HEK293T (cell line): ENCODE results near the gene HELB.

ENCODE experiments used
- CTCF ChIA-PET: fragments of 350-600 bp; formaldehyde crosslinking; extraction: SDS; loops from one replicate; lab custom pipeline; 2021; ENCODE audit warnings: antibody characterized with exemption, inconsistent platforms; lab: Yijun Ruan, JAX
- POLR2A ChIA-PET: fragments of 350-600 bp; formaldehyde crosslinking; extraction: SDS; loops from one replicate; lab custom pipeline; 2020; ENCODE audit warnings: antibody characterized with exemption, inconsistent platforms; lab: Yijun Ruan, JAX
- DNase-seq: peaks from one replicate; pipeline ENCODE4 v3.0.0; 2012; ENCODE audit warnings: mixed read lengths; ENCODE audit errors: extremely low spot score
- ARNT ChIP-seq: fragments of 450-650 bp; IDR thresholded peaks from 2 replicates; pipeline ENCODE4 v1.6.1; 2017; ENCODE audit warnings: mild to moderate bottlenecking
- BHLHE40 ChIP-seq: fragments of 450-650 bp; IDR thresholded peaks from 2 replicates; pipeline ENCODE4 v1.6.1; 2016; ENCODE audit warnings: mild to moderate bottlenecking, moderate library complexity, borderline replicate concordance
- CTBP1 ChIP-seq: fragments of 450-650 bp; IDR thresholded peaks from 2 replicates; pipeline ENCODE4 v1.6.1; 2016; ENCODE audit warnings: borderline replicate concordance
- ELF4 ChIP-seq: fragments of 450-650 bp; IDR thresholded peaks from 2 replicates; pipeline ENCODE4 v1.6.1; 2017; ENCODE audit warnings: antibody characterized with exemption
- FOXA1 ChIP-seq: fragments of 450-650 bp; IDR thresholded peaks from 2 replicates; pipeline ENCODE4 v1.6.1; 2016; ENCODE audit warnings: mild to moderate bottlenecking
- FOXK2 ChIP-seq: fragments of 450-650 bp; IDR thresholded peaks from 2 replicates; pipeline ENCODE4 v1.6.1; 2016; ENCODE audit warnings: mild to moderate bottlenecking
- FOXM1 ChIP-seq: fragments of 450-650 bp; IDR thresholded peaks from 2 replicates; pipeline ENCODE4 v1.6.1; 2017; ENCODE audit warnings: mild to moderate bottlenecking, borderline replicate concordance
- HDGF ChIP-seq: fragments of 450-650 bp; IDR thresholded peaks from 2 replicates; pipeline ENCODE4 v1.6.1; 2017; ENCODE audit warnings: antibody characterized with exemption, borderline replicate concordance
- L3MBTL2 ChIP-seq: fragments of 450-650 bp; conservative IDR thresholded peaks from 2 replicates; pipeline ENCODE4 v1.6.1; 2016; ENCODE audit warnings: mild to moderate bottlenecking
- LEF1 ChIP-seq: fragments of 450-650 bp; IDR thresholded peaks from 2 replicates; pipeline ENCODE4 v1.6.1; 2017; ENCODE audit warnings: mild to moderate bottlenecking, borderline replicate concordance
- NFRKB ChIP-seq: fragments of 450-650 bp; IDR thresholded peaks from 2 replicates; pipeline ENCODE4 v1.6.1; 2016; ENCODE audit warnings: mild to moderate bottlenecking, moderate library complexity
- SP1 ChIP-seq: fragments of 450-650 bp; IDR thresholded peaks from 2 replicates; pipeline ENCODE4 v1.6.1; 2017
- SUZ12 ChIP-seq: fragments of 450-650 bp; IDR thresholded peaks from 2 replicates; pipeline ENCODE4 v1.6.1; 2016; ENCODE audit warnings: mild to moderate bottlenecking
- TARDBP ChIP-seq: fragments of 450-650 bp; IDR thresholded peaks from 2 replicates; pipeline ENCODE4 v1.6.1; 2016
- ZNF384 ChIP-seq: fragments of 450-650 bp; IDR thresholded peaks from 2 replicates; pipeline ENCODE4 v1.6.1; 2016
- TF ChIP-seq, protein P1 (sequence below): fragments of 450-650 bp; IDR thresholded peaks from 2 replicates; pipeline ENCODE4 v1.6.1; 2016

The HELB gene

DNA sequence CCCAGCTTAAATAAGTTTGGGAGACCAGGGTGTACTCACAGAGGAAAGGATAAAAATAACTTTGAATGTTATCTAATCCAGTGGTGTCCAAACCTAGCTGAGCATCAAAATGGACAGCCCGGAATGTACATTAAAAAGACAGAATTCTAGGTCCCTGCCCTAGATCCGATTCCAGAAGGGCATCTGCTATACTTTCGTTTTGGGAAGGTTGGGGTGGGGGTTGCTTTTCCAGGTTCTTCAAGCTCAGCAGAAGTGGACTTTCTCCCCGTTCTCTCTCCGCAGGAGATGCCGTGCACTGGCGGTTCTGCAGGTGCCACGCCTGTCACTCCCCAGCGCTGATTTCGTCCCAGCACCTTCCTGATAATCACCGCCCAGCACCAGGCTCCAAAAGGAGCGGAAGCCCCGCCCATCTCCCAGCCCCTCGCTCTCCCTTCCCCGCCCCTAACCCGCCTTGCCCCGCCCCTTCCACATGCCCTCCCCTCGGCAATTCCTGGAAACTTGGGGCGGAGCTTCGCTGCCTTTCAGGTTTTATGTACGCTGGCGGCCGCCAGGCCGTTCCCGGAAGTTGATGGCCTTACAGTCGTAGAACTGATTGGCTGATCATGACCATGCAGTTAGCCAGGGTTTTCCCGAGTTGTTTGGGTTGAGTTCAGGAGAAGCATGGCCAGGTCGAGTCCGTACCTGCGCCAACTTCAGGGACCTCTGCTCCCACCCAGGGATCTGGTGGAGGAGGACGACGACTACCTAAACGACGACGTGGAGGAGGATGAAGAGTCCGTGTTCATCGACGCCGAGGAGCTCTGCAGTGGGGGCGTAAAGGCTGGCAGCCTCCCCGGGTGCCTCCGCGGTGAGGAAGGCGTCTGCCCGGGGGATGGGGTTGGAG is at the start of gene HELB:
HELB (plus strand) TSS at position 550 of the 883 bp plus-strand sequence; CDS start at position 661, 111 bp downstream.
- ChIA-PET CTCF (interaction anchor here (0.6 to 2.0 kb wide), 2 partner anchors 14 to 32 kb away, joined by 4 to 7 read pairs; no protein-coding TSS in a partner anchor), POLR2A (interaction anchor here (0.6 to 2.5 kb wide), 17 partner anchors 9 to 1923 kb away, joined by 3 to 11 read pairs (median 4); partner anchors contain the start of genes CAND1, LLPH and TMBIM4)
- peak; percentile 95 for DNase-seq

DNA sequence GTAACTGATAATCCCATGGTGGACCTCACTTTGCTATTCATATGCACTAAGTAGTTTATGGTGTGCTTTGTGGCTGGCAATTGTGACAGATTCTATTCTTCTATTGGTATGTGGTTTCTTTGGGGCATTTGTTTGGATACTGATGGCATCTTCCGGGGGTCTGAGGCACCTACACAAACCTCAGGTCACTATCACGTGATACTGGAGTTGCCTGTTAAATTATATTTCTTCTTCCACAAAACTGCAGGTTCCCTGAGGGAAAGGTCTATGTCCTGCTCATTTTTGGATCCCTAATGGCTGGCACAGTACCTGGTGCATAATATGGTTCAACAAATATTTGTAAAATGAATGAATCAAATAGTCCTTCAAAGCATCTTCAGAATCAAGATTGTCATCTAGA is 49.5 kb upstream of the HELB start:
- TF ChIP-seq ELF4: no peak
- POLR2A ChIA-PET: no interaction called here
- DNase-seq: no peak
- CTCF ChIA-PET: no interaction called here

More for the DNA sequence above, at the start of gene HELB:
- TF ChIP-seq FOXA1 (no peak), ELF4 (peak; percentile 65), L3MBTL2 (peak; percentile 86)
- TF ChIP-seq, protein P1, sequence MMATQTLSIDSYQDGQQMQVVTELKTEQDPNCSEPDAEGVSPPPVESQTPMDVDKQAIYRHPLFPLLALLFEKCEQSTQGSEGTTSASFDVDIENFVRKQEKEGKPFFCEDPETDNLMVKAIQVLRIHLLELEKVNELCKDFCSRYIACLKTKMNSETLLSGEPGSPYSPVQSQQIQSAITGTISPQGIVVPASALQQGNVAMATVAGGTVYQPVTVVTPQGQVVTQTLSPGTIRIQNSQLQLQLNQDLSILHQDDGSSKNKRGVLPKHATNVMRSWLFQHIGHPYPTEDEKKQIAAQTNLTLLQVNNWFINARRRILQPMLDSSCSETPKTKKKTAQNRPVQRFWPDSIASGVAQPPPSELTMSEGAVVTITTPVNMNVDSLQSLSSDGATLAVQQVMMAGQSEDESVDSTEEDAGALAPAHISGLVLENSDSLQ: peak; percentile 56

DNA sequence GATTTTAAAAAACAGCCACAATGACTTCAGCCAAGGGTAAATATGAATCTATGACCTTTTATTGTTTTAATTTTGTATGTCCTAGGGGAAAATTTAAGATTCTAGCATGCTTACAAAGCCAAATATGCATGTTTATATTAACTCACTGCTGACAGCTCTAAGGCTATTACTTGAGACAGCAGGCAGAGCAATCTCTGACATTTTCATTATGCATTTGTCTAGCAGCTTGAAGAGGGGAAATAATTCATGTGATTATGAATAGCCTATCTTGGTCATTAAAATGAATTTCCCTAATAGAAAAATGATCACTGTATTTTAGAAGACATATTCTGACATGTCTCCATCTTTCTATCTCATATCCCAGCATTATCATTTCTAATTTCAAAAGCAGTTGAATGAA is 46.6 kb upstream of the HELB start:
- DNase-seq: no peak
- POLR2A ChIA-PET: interaction anchor here (1.1 kb wide), 1 partner anchor 86 kb away, joined by 3 read pairs; the partner anchor contains the start of gene TMBIM4
- CTCF ChIA-PET: no interaction called here
- TF ChIP-seq SUZ12: no peak
- TF ChIP-seq FOXA1: no peak
- no peak for TF ChIP-seq FOXM1
- no peak for TF ChIP-seq ARNT
- no peak for TF ChIP-seq ELF4
- TF ChIP-seq BHLHE40: no peak
- TF ChIP-seq CTBP1: no peak
- no peak for TF ChIP-seq L3MBTL2
- TF ChIP-seq TARDBP: no peak
- no peak for TF ChIP-seq ZNF384

DNA sequence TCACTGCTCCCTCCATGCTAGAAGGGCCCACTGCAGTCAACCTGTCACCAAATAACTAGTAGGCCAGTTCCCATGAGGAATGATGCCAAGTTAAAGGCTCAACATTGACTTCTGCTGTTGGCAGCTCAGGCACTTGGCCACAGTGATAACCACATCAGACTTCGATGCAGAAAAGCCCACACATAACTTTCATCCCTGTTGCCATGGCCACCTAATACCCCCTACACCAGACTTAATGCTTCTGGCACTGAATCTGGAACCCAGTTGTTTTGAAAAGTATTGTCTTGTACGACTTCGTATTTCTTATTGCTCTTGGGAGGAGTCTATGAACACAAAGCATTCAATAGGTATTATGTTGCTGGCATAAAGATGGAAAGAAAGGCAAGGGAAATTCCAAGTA is 44.3 kb upstream of the HELB start:
- TF ChIP-seq TARDBP (no peak), BHLHE40 (no peak), L3MBTL2 (no peak)
- DNase-seq: no peak
- CTCF ChIA-PET: no interaction called here
- POLR2A ChIA-PET: interaction anchor here (1.3 kb wide), 1 partner anchor 15 kb away, joined by 3 read pairs; no protein-coding TSS in a partner anchor

DNA sequence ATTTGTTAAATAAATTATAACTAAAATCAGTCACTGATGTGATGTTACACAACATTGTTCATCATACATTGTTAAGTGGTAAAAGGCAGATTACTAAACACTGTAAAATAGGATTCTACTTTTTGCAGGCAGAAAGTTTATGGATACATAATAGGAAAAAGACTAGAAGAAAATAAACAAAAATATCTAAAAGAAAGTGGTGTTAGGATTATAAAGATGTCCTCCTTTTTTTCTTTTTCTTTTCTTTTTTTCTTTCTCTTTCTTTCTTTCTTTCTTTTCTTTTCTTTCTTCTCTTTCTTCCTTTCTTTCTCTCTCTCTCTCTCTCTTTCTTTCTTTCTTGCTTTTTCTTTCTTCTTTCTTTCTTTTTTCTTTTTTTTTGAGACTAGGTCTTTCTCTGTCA is 39.6 kb upstream of the HELB start:
- no peak for DNase-seq
- ChIA-PET POLR2A (no interaction called here), CTCF (no interaction called here)
- TF ChIP-seq ARNT (no peak), HDGF (no peak), ELF4 (no peak), SUZ12 (no peak), FOXA1 (no peak), LEF1 (no peak), FOXK2 (no peak), FOXM1 (no peak), ZNF384 (no peak), L3MBTL2 (no peak), BHLHE40 (no peak), CTBP1 (no peak)
- TF ChIP-seq, protein P1: no peak

DNA sequence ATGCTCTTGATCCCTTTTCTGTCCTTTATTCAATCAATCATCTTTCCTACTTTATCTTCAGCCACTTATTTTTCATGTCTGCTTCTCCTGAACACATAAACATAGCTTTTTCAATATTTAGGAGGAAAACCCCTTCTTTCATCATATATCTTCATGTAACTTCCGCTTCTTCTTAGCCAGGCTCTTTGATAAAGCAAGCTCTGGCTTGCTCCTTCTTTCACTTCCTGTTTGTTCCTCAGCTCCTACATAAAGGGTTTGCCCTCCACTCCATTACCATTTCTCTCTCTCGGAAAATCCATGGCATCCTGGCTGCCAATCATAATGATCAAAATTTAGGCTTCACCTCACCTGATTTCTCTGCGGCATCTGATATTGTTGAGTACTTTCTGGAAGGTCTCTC is 33.7 kb upstream of the HELB start:
- CTCF ChIA-PET: no interaction called here
- no peak for DNase-seq
- POLR2A ChIA-PET: no interaction called here
- TF ChIP-seq TARDBP: no peak
- no peak for TF ChIP-seq HDGF
- TF ChIP-seq NFRKB: no peak
- TF ChIP-seq ZNF384: no peak
- TF ChIP-seq BHLHE40: no peak
- TF ChIP-seq ELF4: no peak
- TF ChIP-seq CTBP1: no peak
- TF ChIP-seq L3MBTL2: no peak
- TF ChIP-seq SP1: no peak
- TF ChIP-seq LEF1: no peak
- no peak for TF ChIP-seq FOXA1
- TF ChIP-seq FOXM1: no peak
- TF ChIP-seq SUZ12: no peak
- TF ChIP-seq, protein P1: no peak
- no peak for TF ChIP-seq FOXK2
- TF ChIP-seq ARNT: no peak
